ENCODE results near the gene OR6C70.

GRCh38 chr12:55501601-55502000 is 31.7 kb upstream of the OR6C70 start:
- TF ChIP-seq PATZ1 (CRISPR knock-in tag; IDR thresholded peaks at IDR 0.05; ENCODE audit: borderline replicate concordance) = no peak
- no peak for TF ChIP-seq BACH2 (CRISPR knock-in tag; IDR thresholded peaks at IDR 0.05; ENCODE audit: borderline replicate concordance)
- TF ChIP-seq SNAI2 (CRISPR knock-in tag; IDR thresholded peaks at IDR 0.05) = no peak
- TF ChIP-seq ZNF565 (CRISPR knock-in tag; conservative IDR thresholded peaks at IDR 0.05; ENCODE audit: low read depth) = no peak
- no peak for TF ChIP-seq ISL1 (CRISPR knock-in tag; IDR thresholded peaks at IDR 0.05)
- no peak for TF ChIP-seq ZFP30 (CRISPR knock-in tag; IDR thresholded peaks at IDR 0.05)
- TF ChIP-seq ZFP3 (CRISPR knock-in tag; IDR thresholded peaks at IDR 0.05) = no peak
- no peak for TF ChIP-seq CSRNP3 (CRISPR knock-in tag; IDR thresholded peaks at IDR 0.05)
- TF ChIP-seq TCF4 (CRISPR knock-in tag; IDR thresholded peaks at IDR 0.05; ENCODE audit: borderline replicate concordance) = no peak
- no peak for TF ChIP-seq CREB5 (CRISPR knock-in tag; IDR thresholded peaks at IDR 0.05; ENCODE audit: low read depth)
- no peak for TF ChIP-seq RARB (CRISPR knock-in tag; IDR thresholded peaks at IDR 0.05)

Measured in SK-N-SH treated with all-trans-retinoic acid at 6 μM for 48 hours (cell line).